CD4-positive, alpha-beta T cell treated with Interferon alpha-2 for 1 hour (primary cell): ENCODE data around the gene ADCY4.

Source experiments
- DNase-seq, 2 donors: peaks; one replicate each; pipeline ENCODE4 v3.0.0-alpha.2; 2020 to 2022

Gene ADCY4

DNA sequence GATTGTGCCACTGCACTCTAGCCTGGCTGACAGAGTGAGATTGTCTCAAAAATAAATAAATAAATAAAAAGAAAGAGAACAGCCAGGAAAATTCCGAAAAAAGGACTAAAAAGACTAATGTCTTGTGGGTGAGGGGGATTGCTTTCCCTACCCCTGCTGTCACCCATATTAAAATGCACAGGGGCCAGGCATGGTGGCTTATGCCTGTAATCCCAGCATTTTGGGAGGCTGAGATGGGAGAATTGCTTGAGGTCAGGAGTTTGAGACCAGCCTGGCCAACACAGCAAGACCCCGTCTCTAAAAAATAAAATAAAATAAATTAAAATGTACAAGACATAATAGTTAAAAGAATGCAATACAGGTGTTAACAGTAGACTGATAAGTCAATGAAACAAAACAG, 41.3 kb downstream of the ADCY4 start:
- no peak for DNase-seq

DNA sequence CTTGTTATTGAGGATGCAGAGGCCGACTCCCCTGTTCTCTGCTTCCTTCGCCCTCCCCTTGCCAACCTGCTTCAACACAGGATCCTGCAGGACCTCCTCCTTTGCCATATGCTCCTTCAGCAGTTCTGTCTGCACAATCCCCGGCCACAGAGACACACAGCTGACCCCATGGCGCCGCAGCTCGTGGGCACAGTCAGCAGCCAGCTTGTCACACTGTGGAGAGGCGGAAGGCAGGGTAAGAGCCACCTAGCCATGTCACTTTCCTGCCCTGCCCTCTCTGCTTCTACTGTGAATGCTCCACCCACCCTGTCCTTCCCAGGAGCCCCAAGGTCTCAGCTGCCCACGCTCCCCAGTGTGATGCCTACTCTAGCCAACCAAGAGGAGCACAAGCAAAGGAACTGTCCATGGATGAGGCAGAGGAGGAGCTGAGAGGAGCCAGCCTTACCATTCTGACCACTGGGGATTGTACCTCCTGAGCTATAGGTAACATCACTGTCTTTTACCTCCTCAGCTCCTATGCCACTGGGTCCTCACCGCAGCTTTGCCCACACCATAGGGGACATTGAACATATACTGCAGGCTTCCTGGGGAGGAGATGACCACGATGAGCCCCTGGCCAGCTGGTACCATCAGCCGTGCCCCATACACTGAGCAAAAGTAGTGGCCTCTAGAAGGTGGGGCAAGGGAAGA, 42.6 kb downstream of the ADCY4 start:
- no peak for DNase-seq

DNA sequence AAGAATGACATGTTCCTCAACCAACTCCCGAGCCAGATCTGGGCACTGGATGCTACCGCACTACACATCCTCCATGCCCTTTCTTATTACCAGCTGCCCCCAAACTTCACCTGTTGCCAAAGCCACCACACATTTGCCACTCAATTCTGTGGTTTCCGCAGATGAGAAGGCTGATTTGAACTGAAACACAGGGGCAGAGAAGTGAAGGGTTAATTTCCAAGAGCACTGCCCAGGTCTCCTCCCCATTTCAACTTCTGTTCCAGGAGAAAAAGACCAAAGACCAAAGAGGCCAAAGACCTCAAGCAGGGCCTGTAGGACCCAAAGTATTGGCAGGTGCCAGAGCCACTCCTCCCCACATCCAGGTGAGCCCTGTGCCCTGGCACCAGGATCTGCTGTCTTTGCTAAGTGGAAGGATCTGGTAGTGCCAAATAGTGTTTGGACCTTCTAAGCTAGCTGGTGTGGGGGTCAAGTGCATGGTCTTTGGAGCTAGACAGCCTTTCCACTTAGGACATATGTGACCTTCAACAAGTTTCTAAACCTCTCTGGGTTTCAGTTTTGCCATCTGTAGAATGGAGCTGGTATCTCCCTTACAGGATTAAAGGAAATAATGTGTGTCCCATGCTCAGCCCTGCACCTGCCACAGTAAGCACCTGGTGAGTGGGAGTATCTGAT, 43.3 kb downstream of the ADCY4 start:
- no peak for DNase-seq

DNA sequence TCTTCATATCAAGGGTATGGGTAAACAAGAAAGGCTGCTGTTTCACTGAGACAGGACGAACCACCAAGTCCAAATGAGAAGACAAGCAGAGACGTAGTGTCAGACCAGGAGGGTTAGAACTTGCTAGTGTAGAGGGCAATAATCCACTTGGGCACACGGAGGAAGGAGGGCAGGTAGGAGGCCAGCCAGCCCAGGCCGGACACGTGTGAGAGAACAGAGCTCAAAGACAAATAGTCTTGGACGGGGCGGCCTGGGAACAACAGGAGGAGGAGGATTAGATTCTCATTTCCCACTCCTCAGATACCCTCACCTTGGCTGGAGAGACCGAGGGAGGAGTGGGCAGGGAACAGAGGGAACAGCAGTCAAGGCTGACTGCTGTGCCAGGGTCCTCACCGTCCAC, 44.1 kb downstream of the ADCY4 start:
- no peak for DNase-seq

DNA sequence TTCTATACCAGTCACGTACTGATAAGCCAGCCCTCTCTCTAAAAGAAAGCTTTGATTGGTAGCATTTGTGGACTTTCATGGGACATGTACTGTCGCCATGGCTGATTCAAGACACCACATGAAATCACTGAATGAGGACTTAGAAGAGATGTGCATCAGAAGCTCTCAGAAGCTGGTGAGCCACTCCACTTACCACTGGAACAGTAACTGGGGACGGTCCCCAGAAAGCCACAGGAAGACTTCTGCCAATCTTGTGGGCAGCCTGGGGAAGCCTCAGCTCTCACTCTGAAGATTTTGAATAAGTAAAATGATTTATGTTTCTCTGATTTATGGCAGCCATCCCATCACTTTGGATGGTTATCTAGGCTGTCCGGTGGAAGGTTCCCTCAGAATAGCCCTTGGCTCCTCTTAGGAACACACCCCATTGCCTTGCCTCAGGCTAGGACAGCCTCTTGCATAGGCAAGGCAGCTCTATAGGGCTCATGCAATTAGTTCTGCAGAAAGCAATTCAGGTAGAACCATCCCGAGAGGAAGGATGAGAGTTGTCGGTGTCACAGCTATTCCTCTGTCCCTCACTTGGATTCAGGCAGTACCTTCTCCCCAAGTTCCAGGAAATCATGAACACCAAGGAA, 45.1 kb downstream of the ADCY4 start:
- DNase-seq: no peak

DNA sequence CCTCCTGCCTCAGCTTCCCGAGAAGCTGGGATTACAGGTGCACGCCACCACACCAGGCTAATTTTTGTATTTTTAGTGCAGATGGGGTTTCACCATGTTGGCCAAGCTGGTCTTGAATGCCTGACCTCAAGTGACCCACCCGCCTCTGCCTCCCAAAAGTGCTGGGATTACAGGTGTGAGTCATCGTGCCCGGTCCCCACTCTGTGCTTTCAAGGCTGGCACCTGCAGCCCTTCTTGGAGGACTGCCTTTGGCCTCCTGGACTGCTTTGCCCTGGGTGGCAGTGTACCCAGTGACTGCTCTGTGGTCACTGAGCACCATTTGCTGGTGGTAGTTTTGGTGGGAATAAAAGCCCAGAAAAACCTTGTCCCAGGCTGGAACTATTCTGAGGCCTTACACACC, 47.9 kb downstream of the ADCY4 start:
- DNase-seq: no peak

DNA sequence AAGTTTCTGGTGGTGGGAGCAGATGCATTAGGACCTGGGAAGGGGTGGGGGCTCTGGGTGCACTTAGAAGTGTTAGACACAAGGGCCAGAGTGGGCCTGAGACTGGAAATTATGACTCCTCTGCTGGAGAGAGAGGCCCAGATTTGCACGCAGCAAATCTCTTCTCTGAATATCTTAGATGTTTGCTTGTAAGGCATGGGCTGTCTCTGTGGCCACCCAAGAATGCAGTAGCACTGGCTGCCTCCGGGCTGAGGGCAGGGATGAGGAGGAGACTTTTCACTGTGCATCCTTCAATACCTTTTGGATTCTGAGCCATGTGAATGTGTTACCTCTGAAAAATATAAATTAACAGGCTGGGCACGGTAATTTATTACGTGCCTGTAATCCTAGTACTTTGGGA, 49.5 kb downstream of the ADCY4 start:
- DNase-seq: no peak

DNA sequence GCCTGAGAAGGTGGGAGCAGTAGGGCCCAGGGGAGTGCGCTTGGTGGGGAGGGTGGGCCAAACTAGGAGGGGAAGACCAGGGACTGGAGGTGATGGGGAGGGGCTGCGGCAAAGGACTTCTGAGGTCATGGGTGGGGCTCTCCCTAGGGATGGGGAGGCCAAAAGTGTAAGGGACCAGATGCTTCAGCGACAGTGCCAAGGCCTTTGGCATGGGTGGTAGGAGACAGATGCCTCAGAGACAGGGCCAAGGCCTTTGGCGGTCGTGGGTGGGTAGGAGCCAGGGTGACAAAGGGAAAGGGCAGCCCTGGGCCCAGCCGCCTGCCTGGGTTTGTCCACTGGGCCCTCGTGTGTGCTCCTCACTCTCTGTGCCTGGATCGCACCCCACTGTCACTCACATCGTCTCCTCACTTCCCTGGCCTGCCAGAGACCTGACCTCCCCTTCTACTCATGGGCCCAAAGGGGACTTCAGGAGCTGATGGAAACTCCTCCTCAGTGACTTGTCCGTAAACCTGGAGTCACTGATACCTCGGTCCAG, 50.3 kb downstream of the ADCY4 start:
- DNase-seq: no peak

DNA sequence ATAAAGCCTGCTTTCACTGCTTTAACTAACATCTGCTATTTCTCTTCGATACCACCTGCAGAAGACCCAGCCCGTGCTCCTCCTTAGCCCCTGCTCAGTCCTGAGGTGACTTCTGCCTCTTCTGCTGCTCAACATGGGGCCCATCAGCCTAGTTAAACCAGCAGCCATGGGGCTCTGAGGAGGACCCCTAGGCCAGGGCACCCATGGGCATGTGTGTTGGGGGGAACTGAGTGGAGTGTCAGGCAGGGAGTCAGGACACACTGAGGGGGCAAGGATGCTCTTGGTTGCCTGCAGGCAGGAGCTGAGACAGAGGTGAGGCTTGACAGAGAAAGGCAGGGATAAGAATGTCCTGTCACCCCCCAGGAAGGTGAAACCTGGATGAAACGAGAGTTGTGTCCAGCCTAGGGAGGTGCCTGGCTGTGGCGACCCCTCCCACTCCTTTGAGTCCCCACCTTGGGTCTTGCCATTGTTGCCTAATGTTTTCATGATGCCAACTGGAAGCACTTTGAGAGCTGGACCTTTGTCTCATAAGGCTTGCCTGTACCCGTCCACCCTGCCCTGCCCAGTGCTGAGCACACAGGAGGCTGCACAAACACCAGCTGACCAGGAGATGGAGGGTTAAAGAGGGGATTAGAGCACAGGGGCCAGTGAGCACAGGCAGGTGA, 50.9 kb downstream of the ADCY4 start:
- DNase-seq: no peak

DNA sequence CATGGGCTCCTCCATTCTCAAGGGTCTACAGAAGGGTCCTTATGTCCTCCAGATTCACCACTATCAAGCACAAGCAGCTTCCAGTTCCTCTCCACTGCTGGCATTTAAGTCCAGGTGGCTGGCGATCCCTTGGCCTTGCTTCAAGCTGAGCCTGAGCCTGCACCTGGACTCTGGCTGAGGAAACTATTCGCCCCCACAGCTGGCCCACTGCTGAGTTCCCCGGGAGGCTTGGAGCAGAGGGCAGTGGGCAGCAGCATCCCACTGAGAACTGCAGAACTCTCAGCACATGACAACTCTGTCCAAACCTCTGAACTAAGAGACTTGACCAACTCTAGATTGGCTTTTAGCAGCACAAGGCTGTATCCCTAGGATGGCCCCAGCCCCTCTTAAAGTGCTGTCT, 52.1 kb downstream of the ADCY4 start:
- no peak for DNase-seq

DNA sequence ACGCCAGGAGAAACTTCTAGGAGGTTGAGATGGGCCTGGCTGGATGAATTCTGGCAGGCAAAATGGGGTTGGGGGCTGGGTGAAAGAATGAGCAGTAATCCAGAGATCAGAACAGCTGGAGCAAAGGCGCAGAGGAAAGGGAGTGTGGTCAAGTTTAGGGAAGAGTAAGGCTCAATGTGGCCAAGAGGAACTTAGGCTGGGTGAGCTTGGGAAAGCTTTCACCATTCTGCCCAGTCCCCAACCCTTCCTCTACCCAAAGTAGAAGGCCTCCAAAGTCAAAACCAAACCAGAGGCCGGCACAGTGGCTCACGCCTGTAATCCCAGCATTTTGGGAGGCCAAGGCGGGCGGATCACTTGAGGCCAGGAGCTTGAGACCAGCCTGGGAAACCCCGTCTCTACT, 53.2 kb downstream of the ADCY4 start:
- no peak for DNase-seq

DNA sequence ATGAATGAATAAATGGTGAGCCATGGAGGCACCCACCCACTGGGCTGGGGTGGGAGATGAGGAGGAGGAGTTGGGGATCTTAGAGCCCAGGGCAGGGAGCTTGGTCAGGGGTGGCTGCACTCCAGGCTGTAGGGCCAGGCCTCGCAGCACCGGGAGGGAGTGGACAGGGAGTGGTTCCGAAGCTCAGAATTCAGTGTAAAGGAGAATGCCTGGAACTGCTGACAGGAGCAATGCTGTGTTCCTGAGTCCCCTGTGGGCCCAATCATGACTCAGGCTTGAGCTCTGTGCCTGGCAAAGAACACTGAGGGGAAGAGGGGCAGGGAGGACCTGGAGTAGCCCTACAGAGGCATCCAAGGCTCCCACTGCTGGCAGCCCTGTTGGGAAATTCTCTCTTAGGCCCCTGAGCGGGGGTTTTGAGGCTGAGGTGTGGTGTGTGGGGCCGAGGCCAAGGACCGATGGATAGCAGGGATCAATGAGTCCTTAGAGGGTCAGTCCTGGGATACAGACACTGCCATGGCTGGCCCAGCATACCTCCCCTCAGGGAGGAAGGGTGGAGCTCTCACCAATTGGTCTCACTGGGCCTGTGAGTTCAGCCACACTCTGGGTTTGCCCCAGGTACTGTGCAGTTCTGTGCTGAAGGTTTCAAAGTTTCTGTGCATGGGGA, 53.9 kb downstream of the ADCY4 start:
- no peak for DNase-seq

DNA sequence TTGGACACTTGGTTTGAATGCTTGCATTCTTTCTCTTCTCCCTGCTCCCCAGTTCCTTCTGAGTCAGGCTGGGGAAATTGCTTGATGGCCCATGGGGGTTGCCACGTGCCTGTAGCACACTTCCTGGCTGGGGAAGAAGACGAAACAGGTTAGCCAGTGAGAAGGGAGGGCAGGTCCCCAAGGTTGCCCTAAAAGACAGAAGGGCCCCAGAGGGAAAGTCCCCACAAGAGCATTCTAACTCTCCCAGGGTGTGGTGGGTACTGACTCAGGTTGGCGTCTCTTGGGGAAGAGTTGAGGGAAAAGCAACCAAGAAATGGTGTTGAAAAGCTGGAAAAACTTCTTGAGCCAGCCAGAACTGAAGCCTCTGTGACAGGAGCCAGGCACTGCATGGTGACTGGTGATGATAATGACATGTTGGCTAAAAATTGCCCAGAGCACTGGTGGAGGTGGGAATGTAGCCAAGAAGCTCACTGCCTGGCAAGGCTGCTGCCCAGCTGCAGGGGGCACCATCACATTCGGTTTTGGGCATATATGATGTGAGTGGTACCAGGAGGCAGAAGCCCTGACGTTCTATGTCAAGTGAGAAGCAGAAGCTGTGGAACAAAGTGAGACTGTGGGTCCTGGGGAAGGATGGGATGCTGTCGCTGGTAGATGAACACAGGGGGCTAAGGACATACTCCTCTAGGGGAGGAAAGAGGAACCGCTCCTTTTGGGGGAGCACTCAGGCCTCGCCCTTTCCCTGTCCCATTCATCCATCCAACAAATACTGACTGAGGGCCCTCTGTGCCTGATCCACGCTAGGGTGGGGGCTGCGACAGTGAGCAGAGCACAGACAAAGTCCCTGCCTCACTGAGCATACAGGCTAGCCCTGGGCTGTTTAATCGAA, 55.3 kb downstream of the ADCY4 start:
- peak; percentile 59 to 71 for DNase-seq

DNA sequence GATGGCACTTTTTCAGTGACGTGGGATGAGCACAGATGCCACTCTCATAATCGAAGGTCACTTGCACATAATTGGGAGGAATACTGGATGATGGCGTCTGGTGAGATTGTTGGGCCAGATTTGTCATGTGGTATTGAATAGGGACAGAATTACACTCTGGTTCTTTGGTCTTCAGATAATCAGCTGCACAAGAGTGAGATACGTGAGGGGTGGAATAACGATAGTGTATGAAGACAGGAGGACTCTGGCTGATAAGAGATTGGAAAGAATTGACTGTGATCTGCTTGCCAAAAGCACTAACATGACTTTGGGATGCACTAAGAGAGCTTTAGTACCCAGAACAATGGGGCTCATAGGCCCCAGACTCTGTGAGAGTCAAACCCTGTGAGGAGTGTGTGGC, 56.4 kb downstream of the ADCY4 start:
- DNase-seq: no peak

DNA sequence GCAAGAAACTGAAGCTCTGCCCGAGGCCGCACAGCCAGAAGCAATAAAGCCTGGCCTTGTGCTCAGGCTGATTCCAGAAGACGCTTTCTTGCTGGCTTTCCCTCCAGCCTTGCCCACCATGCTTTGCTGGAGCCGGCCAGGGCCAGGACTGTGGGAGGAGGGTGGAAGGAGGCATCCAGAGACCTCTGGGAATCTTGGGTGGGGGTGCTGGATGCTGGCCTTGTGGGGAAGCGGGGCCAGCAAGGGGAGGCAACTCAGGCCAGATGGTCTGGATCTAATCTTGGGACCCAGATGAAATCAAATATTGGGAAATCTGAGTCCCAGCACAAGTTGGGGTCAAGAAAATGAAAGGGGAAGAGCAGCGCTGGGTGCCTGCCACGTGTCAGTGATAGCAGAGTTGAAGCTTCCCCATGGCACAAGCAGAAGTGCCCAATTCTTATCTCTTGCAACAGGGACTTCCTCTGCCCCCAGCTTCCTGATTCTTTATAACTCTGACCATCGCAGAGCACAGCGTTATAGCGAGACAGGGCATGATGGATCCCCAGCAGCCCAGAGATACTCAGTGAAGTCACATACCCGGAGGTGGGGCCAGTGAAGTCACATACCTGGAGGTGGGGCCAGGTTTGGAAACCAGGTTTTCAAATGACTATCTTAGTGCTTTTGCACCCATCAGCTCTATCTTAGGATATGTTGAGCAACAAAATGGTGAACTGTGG, 57.1 kb downstream of the ADCY4 start:
- peak in 1 of 2 donors; percentile 47 for DNase-seq

DNA sequence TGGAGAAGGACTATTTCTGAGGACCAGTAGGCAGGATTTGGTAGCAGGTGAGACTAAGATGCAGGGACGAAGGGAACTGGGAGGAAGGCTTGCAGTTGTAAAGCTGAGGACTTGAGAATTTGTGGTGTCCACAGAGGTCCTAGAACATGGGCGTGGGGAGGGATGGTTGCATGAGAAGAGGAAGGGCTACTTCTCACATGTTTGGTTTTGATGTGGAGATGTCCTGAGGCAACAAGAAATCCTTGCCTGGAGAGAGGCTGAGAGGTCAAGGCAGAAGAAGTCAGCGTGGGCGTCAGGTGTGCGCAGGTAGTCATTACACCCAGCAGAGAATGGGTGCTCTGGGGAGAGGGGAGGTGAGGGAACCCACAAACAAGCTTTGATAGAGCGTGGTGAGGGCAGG, 57.8 kb downstream of the ADCY4 start:
- no peak for DNase-seq

DNA sequence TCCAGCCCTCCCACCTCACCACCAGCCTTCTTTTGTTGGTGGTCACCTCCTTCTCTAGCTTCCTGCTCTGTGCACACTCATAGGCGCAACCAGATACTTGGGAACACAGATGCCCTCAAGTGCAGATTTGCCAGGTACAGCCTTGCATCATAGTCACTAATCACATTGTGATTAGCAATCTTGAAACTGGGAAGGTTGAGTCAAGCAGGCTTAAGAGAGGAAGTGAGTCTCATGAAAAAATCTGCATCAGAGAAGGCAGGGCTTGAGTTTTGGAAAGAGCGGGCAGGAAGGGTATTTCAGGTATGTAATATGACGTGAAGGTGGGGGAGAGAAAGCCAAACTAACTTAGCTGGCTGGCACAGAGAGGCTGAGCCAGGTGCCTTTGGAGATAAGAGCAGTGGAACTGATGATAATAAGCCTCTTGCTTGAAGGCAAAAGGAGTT, 60.7 kb downstream of the ADCY4 start:
- peak; percentile 56 to 69 for DNase-seq

DNA sequence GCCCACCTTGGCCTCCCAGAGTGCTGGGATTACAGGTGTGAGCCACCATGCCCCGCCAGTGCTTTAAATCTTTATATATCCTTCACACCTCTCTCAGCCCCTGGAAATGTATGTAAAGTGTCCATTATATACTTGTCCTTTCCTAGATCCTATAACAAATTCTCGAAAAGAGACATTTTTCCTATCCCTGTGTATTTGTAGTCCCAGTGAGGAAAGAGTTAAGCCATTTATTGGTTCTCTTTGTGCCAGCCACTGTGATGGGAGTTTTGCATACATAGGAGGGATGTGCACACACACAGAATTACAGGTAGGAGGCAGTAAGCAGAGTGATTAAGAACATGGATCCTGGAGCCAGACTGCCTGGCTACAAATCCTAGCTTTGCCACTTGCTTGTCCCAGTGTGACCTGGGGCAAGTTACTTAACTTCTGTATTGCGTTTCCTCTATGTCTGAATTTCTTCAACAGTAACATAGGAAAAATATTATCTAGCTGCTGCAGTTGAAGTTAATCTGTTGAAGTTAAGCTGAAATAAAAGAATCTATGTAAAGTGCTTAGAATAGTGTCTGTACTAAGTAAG, 61.4 kb downstream of the ADCY4 start:
- DNase-seq: no peak

DNA sequence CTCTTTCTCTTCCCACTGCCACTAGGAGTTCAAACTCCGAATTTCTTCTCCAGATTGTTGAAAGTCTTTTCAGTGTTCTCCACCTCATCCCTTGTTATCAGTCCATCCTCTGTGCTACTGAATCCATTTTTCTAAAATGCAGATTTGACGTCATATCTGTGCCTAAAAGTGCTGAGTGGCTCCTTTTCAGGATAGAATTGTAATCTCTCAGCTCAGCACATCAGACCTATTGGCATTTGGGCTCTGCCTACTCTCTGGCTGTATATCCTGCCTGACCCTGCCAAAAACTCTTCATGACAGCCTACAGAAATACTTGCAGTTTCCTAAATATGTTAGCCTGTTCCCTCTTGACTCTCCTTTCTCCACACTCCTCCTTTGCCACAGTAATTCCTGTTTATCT, 62.4 kb downstream of the ADCY4 start:
- DNase-seq: no peak

DNA sequence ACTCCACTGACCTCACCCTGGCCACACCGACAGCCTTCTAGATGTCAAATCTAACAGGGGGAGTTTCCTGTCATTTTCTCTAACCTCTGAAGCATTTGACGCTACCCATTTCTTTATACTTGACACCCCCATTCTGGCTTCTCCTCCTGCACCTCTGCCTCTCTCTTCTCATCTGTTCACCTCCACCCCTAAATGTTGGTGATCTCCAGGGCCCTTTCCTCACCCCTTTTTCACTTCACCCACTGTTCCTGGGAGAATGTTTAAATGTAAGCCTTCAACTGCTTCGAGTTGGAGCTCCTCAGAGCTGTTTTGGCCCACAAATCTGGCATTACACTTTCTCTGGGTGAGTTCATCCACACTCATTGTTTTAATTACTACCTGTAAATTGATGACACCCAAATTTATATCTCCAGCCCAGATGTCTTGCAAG, 63.0 kb downstream of the ADCY4 start:
- DNase-seq: no peak
